Prostate gland (tissue), 2 donors: ENCODE results near the gene FANCD2OS. TPM values are rescaled to one million over a fixed set of nuclear protein-coding genes. Genes with fewer than 3 reads are reported as not detected.
A peak's percentile ranks its signal among the peaks of the same experiment; 100 is the strongest.
"Not testable (repeated sequence)": the region's sequence is repeated elsewhere in the genome, so short reads cannot be mapped to it uniquely, and the experiment has no call there.

Source experiments
- DNase-seq: peaks from one replicate; pipeline ENCODE4 v3.0.0-alpha.2; 2019; ENCODE audit warnings: low spot score
- H3K27ac ChIP-seq, 2 donors: fragments of 200-600 bp; sonication (generic); 2 replicates each; pipeline ENCODE4 v1.5.1; 2017 to 2019
- H3K27me3 ChIP-seq: fragments of 200-600 bp; sonication (generic); replicated peaks from 2 replicates; pipeline ENCODE4 v1.5.1; 2019; ENCODE audit not compliant: insufficient read depth
- H3K36me3 ChIP-seq, 2 donors: fragments of 200-600 bp; sonication (generic); 1 replicate in 1 of 2; 2 replicates in 1 of 2; pipeline versions ENCODE4 v1.5.1 to v1.8.1; 2017 to 2019
- H3K4me1 ChIP-seq: fragments of 200-600 bp; sonication (generic); replicated peaks from 2 replicates; pipeline ENCODE4 v1.5.1; 2019
- H3K4me3 ChIP-seq, 2 donors: fragments of 200-600 bp; sonication (generic); 2 replicates each; pipeline ENCODE4 v1.5.1; 2017 to 2019
- H3K9me3 ChIP-seq: fragments of 200-600 bp; sonication (generic); 2 replicates; pipeline ENCODE4 v1.5.1; 2017
- CTCF ChIP-seq, 4 experiments: fragments of 200-600 bp in 2 of 4; fragments of 450-650 bp in 2 of 4; sonication (generic) in 2 of 4; IDR thresholded peaks; 1 replicate in 3 of 4; 2 replicates in 1 of 4; pipeline ENCODE4 v1.5.1; 2016 to 2019; ENCODE audit warnings: antibody characterized with exemption in 4 of 4, mild to moderate bottlenecking in 2 of 4, moderate library complexity in 2 of 4
- POLR2A ChIP-seq: fragments of 450-650 bp; IDR thresholded peaks from one replicate; pipeline ENCODE4 v1.6.1; 2016; ENCODE audit warnings: antibody characterized with exemption, mild to moderate bottlenecking
- POLR2AphosphoS5 ChIP-seq: sonication (generic); formaldehyde crosslinking; IDR thresholded peaks from one replicate; pipeline ENCODE4 v1.6.1; 2017; ENCODE audit warnings: antibody characterized with exemption
- WGBS: methylation state at CpG from one replicate; pipeline ENCODE4 v1.1.5; 2018; 5-methylcytosine and 5-hydroxymethylcytosine counted together
- intact Hi-C: fragments of 100-400 bp; cut with DNase I; formaldehyde crosslinking; loops from one replicate; pipeline ENCODE4 v1.14.2; 2022
- total RNA-seq, 2 donors: library from RNA; depleted of rRNA; stranded (reverse); fragments of >200 nt; gene quantifications; one replicate each; pipeline ENCODE4 v1.1.0, GENCODE V29; 2016

Gene FANCD2OS
- total RNA-seq, 2 donors from 2014 or later = 1.1 to 2.3 TPM

- H3K9me3 ChIP-seq = no peaks in the 10 kb centered on the region
- H3K36me3 ChIP-seq = no peaks in the 10 kb centered on the region
- H3K4me1 ChIP-seq = no peaks in the 10 kb centered on the region
- no peaks in the 10 kb centered on the region for H3K27me3 ChIP-seq
- intact Hi-C loops = no loop called here
- TF ChIP-seq POLR2AphosphoS5 (no peak), POLR2A (no peak), CTCF (IDR thresholded peaks at IDR 0.05) (no peak)
- H3K27ac ChIP-seq = no peak overlapping the region
- no peak for DNase-seq
- H3K4me3 ChIP-seq = no peak overlapping the region
- WGBS = 74% methylated on average over 4 of the region's 4 CpGs
Observed at GRCh38 chr3:10088256-10088655, 19.8 kb downstream of the FANCD2OS start.

- TF ChIP-seq CTCF (IDR thresholded peaks at IDR 0.05) = no peak
- peak; percentile 58 for TF ChIP-seq POLR2AphosphoS5
- no peak for TF ChIP-seq POLR2A
- no peaks in the 10 kb centered on the region for H3K9me3 ChIP-seq
- peak overlapping the region in 1 of 2 donors; percentile 10 for H3K27ac ChIP-seq
- no peaks in the 10 kb centered on the region for H3K4me1 ChIP-seq
- WGBS = 50% methylated on average over 1 of the region's 1 CpG
- no peak overlapping the region for H3K4me3 ChIP-seq
- DNase-seq = peak; percentile 11
- H3K27me3 ChIP-seq = no peaks in the 10 kb centered on the region
- intact Hi-C loops = no loop called here
- H3K36me3 ChIP-seq = no peaks in the 10 kb centered on the region
Observed at GRCh38 chr3:10085738-10086137, 22.3 kb downstream of the FANCD2OS start.

- no peaks in the 10 kb centered on the region for H3K9me3 ChIP-seq
- WGBS = 92% methylated on average over 4 of the region's 4 CpGs
- H3K27ac ChIP-seq = no peak overlapping the region
- H3K4me1 ChIP-seq = no peaks in the 10 kb centered on the region
- H3K27me3 ChIP-seq = no peaks in the 10 kb centered on the region
- no peak overlapping the region for H3K4me3 ChIP-seq
- intact Hi-C loops = no loop called here
- no peak for TF ChIP-seq CTCF (IDR thresholded peaks at IDR 0.05)
- TF ChIP-seq POLR2A = no peak
- TF ChIP-seq POLR2AphosphoS5 = no peak
- DNase-seq = no peak
- no peaks in the 10 kb centered on the region for H3K36me3 ChIP-seq
Observed at GRCh38 chr3:10081871-10082270, 26.2 kb downstream of the FANCD2OS start.

- no peaks in the 10 kb centered on the region for H3K36me3 ChIP-seq
- no peaks in the 10 kb centered on the region for H3K9me3 ChIP-seq
- no peak overlapping the region for H3K4me3 ChIP-seq
- TF ChIP-seq POLR2AphosphoS5 (no peak), CTCF (IDR thresholded peaks at IDR 0.05) (no peak), POLR2A (no peak)
- H3K27ac ChIP-seq = no peak overlapping the region
- DNase-seq = no peak
- no peaks in the 10 kb centered on the region for H3K27me3 ChIP-seq
- no peaks in the 10 kb centered on the region for H3K4me1 ChIP-seq
- intact Hi-C loops = no loop called here
Observed at GRCh38 chr3:10074666-10075065, 33.4 kb downstream of the FANCD2OS start.

GRCh38 chr3:10070077-10070476, 38.0 kb downstream of the FANCD2OS start:
- WGBS = 99% methylated on average over 25 of the region's 33 CpGs

More at GRCh38 chr3:10070077-10070476, 38.0 kb downstream of the FANCD2OS start:
- H3K27me3 ChIP-seq, intact Hi-C loops, H3K27ac ChIP-seq, H3K36me3 ChIP-seq, DNase-seq, H3K9me3 ChIP-seq, H3K4me3 ChIP-seq, H3K4me1 ChIP-seq: not testable (repeated sequence)
